ENCODE measurements around the gene DDO. TPM values are rescaled to one million over a fixed set of nuclear protein-coding genes. Genes with fewer than 3 reads are reported as not detected.

The DDO gene, protein sequence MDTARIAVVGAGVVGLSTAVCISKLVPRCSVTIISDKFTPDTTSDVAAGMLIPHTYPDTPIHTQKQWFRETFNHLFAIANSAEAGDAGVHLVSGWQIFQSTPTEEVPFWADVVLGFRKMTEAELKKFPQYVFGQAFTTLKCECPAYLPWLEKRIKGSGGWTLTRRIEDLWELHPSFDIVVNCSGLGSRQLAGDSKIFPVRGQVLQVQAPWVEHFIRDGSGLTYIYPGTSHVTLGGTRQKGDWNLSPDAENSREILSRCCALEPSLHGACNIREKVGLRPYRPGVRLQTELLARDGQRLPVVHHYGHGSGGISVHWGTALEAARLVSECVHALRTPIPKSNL
- 4.8 and 7.3 TPM in 2 replicates for total RNA-seq

DNA sequence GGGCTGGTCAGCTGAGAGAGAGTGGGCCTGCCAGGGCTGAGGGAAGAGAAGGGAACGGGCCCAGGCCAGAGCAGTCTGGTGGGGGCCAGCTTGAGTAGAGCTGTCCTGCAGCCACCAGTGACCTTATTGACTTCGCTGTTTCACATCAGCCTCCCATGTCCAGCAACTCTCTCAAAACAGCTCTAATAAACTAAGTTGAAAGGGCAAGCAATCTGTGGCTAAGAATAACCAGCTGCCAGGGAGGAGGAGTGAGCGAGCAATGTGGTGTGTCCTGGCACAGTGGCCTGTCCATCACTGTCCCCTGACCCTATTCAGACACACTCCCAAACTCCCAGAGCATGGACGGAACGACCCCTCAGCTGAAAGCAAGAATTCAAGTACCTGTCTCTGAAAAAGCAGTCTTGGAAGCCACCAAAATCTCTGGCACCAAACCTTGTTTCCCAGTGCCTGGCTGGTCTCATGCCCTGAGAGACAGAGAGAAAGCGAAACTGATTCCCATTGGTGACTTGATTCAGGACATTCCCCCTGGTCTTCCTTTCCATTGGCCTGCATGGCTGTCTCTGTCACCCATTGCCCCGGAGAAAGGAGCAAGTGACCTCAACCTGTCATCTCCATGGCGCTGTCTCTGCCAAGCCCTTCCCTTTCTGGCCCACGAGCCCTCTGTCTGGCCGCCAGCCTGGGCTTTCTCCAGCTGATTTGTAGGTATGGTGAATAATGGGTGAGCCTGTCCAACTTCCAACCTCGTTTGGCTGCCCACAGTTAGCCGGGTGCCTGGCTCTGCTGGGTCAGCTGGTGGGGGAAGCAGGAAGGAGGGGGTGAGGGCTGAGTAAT, at the start of gene DDO:
Gene DDO, minus strand, starts transcription at position 490 of the 831 bp plus-strand sequence. CDS start 2,113 bp downstream, outside the sequence.
- DNase-seq (ENCODE audit: low read depth) = peak; percentile 74

DNA sequence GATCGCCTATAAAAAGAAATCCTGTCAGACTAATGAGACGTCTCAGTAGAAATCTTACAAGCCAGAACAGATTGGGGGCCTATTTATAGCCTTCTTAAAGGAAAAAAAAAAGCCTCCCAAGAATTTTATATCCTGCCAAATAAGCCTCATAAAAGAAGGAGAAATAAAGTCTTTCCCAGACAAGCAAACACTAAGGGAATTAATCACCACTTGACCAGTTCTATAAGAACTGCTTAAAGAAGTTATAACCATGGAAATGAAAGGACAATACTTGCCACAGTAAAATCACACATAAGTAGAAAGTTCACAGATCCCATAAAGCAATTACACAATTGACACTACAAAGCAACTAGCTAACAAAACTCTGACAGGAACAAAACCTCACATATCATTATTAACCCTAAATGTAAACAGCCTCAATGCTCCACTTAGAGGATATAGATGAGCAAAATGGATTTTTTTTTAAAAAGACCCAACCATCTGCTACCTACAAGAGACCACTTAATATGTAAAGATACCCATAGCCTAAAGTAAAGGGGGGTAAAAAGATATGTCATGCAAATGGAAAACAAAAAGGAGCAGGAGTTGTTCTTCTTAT, 47.6 kb upstream of the DDO start:
- DNase-seq (ENCODE audit: low read depth) = no peak

DNA sequence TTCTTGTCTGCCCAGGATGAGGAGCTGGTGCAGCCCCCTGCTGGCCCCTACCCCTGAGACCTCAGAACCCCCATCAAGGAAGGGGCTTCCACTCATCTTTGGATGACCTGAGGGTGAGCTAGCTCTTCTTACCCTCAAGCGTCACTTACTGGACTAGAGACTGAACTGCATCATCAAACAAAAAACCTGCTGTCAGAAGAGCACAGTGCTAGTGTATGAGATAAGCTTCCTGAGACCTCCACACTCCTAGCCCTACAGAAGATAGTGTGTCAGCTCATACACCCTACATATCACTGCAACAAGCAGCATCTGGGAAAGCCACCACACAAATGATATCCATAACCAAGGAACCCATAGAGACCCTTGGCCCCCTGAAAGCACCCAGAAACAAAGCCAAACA, 46.0 kb upstream of the DDO start:
- DNase-seq (ENCODE audit: low read depth) = no peak

DNA sequence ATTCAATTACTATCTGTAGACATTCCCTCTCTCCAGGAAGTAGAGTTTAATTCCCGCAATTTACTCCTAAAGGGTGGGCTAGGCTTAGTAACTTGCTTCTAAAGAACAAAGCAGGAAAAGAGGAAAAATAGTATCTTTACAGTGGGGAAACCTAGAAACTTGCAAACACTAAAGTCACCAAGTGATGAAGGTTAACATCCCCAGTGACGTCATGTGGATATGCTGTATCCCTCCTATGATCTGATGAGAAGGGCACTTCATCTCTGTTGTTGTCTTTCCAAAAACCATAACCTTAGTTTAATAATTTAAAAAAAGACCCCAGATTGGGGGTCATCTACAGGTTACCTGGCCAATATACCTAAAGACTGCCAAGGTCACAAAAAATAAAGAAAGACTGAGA, 43.8 kb upstream of the DDO start:
- no peak for DNase-seq (ENCODE audit: low read depth)

DNA sequence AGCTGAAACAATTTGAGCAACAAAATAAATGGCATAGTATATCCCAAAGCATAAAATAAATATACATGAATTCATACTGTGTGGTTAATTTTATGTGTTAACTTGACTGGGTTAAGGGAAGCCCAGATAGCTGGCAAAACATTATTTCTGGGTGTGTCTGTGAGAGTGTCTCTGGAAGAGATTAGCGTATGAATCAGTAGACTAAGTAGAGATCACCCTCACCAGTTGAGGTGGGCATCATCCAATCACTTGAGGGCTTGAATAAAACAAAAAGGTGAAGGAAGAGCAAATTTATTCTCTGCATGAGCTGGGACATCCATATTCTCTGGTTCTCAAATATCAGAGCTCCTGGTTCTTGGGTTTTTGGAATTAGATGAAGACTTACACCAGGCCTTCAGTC, 43.1 kb upstream of the DDO start:
- no peak for DNase-seq (ENCODE audit: low read depth)

DNA sequence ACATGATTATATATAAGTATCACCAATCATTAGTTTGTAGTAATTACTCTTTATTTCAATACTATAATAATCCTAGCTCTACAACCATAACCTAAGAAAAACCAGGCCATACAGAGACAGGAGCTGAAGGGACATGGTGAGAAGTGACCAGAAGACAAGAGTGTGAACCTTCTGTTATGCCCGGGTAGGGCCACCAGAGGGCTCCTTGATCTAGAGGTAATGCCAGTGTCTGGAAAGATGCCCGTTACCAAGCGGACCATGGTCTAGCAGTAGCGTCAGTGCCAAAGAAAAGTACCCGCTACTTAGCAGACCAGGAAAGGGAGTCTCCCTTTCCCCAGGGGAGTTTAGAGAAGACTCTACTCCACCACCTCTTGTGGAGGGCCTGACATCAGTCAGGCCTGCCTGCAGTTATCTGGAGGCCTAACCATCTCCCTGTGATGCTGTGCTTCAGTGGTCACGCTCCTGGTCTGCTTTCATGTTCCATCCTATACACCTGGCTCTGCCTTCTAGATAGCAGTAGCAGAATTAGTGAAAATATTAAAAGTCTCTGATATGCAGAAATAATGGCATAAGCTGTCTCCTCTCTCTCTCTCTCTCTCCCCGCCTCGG, 42.3 kb upstream of the DDO start:
- peak; percentile 69 for DNase-seq (ENCODE audit: low read depth)

DNA sequence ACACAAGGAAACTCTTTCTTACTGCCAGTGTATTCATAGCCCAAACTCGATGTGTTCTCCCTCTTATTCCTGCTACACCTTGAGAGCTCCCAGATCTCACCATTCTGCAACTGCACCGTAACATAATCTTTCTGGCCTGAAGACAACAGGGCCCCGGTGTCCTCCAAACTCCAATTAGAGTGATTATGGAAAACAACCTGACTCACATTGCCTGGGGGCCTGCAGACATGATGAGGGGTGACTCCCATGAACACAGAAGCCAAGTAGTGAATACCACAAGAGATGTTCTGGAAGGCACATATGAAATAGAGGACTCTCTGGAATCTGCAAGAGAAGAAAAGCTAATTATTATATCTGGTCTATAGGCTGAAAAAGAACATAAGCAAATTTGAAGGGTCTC, 41.3 kb upstream of the DDO start:
- no peak for DNase-seq (ENCODE audit: low read depth)

DNA sequence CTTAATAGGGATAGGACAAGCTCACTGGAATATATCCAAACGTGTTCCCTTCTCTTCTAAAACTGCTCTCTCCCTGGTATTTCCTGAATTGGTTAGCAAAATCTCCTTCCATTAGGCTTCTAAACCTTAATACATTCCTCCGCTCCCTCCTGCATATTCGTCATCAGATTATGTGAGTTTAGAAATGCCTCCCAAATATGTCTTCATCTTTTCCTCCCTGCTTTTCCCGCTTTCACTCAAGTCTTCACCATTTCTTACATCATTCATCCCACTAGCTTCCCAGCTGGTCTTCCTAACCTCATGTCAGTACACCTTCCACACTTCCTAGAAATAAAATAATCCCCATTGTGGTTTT, 34.1 kb upstream of the DDO start:
- no peak for DNase-seq (ENCODE audit: low read depth)

DNA sequence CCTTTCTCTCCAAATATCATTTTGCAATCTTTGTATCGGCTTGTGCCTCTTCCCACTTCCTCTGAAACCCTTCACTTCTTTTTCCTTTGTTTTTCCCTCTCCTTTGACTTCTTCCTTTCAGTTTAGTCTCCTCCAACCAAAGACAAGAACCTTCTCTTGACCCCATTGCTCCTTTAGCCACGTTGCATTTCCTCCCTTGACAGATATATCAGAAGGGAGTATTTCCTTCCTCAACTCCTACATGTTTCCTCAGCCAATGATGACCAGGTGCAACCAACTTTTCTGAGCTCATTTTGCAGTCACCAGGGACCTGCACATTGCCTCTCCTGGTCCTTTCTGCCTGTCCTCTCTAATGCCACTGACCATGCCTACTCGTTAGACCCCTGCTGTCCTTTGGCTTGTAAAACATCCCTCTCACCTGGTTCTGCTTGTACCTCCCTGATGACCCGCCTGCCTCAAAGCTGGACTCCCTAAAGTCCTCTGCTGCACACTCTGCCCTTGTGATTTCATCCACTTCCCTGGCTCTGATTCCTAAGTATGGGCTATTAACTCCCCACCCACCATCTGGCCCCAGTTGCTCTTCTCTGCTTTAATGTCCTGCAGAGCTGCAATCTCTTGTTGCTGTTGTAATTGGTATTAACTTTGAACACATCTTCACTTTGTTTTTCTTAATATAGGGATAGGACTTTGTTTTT, 33.6 kb upstream of the DDO start:
- DNase-seq (ENCODE audit: low read depth) = no peak

DNA sequence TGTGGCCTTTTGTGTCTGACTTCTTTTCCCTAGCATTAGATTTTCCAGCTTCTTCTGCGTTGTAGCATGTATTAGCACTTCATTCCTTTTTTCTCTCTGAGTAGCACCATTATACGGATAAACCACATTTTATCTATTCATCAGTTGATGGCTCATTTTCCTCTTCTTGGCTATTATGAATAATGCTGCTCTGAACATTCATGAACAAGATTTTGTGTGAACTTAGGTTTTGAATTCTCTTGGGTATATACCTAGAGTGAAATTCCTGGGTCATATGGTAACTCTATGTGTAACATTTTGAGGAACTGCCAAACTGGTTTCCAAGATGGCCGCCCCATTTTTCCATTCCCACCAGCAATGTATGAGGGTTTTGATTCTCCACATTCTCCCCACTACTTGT, 32.4 kb upstream of the DDO start:
- no peak for DNase-seq (ENCODE audit: low read depth)

DNA sequence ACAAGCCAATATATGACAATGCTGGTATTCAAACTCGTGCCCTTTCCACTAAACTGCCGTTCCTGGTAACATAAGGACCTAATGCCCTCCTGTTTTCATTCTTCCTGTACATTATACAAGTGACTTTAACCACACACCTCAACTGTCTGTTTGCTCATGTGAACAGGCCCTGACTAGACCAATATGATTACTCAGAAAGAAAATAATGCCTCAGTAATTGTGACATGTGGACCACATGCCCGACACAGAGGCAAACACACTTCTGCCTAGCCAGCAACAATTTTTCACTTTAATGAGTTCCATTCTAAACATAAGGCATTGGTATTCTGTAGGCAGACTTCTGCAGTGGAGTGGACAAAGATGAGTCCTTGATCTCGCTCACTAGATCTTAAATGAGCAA, 31.0 kb upstream of the DDO start:
- DNase-seq (ENCODE audit: low read depth) = no peak

DNA sequence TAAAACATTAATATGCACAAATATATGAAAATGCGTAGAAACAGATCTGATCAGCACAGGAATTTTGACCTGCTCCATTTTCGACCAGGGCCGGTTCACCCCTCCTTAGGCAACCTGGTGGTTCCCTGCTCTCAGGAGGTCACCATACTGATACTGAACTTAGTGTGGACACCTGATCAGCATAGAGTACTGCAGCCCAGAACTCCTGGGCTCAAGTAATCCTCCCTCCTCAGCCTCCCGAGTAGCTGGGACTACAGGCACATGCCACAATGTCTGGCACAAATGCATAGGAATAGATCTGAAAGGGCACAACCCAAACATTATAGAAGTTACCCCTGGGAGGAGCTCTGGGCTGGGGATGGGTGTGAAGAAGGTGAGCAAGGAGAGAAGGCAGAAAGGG, 24.7 kb upstream of the DDO start:
- no peak for DNase-seq (ENCODE audit: low read depth)

DNA sequence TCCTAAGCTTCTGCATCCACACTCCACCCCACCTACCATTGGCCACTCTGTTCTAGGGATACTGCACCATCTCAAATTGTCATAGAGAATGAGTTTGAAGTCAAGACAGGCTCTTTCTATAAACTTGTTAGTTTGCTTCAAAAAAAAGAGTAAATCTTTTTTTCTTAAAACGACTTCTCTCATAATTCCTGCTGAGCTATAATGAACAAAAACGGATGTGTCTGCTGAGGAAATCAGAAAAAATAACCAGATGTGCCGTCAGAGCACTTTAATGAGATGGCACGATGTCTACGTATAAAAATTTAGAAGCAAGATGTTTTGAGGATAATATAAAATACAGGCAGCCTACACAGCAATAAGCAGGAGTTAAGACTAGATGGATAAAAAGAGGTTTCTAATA, 24.0 kb upstream of the DDO start:
- DNase-seq (ENCODE audit: low read depth) = no peak

DNA sequence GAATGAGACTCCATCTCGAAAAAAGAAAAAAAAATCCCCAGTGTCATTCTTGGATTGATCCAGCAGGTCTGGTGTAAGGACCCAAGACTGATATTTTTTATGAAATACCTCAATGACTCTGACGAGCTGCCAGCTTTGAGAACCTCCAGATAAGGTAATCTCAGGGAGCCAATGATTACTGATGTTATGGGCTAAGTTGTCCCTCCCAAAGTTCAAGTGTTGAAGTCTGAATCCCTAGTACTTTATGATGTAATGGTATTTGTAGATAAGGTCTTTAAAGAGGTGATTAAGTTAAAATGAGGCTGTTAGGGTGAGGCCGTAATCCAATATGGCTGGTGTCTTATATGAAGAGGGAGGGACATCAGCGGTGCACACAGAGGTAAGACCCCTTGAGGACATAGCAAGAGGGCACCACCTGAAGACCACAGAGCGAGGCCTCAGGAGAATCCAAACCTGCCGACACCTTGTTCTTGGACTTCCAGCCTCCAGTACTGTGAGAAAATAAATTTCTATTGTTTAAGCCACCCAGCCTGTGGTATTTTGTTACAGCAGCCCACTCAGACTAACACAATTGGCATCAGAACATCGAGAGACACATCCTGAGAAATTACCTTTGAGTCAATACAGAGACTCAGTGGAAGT, 19.7 kb upstream of the DDO start:
- DNase-seq (ENCODE audit: low read depth) = no peak

DNA sequence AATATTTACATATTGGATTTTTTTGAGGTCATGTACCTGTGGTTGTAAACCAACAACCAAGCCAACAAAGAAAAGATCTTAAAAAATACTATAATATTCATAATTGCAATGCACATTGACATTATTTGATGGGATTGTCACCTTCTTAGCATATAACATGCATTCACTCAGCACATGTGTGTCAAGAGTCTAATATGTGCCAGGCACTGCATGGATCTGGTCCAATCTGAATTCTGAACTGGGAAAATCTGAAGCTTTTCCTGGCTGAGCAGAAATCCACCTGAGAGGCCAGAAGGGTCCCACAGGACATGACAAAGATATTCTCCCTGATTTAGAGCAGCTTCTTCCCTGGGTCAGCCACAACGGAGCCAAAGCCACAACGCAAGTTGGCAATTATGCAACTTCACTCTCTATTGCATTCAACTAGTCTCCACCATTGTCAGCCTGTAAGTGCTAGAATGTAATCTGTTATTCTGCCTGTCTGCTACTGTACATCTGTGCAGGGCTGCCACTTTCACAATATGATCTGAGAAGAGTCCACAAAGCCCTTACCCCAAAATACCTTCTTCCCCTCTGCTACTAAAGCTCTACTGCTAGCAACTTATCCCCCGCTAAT, 17.0 kb upstream of the DDO start:
- no peak for DNase-seq (ENCODE audit: low read depth)

DNA sequence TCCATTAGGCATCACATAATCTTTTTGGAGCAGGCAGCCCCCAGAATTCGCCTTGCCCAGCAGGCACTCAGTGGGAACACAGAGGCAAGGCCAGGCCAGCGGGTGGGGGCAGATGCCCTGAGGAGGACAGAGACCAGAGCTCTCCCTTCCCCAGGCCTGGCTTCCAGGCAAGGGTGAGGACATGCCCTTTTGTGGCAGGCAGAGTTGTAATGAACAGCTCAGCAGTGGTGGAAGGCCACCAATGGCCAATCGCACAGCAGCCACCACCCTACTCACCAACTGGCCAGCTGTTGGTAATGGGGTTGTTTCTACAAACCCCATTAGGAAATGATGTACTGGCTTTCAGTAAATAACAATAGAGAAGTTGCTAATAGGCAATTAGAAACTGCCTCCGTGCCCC, 15.4 kb upstream of the DDO start:
- no peak for DNase-seq (ENCODE audit: low read depth)

DNA sequence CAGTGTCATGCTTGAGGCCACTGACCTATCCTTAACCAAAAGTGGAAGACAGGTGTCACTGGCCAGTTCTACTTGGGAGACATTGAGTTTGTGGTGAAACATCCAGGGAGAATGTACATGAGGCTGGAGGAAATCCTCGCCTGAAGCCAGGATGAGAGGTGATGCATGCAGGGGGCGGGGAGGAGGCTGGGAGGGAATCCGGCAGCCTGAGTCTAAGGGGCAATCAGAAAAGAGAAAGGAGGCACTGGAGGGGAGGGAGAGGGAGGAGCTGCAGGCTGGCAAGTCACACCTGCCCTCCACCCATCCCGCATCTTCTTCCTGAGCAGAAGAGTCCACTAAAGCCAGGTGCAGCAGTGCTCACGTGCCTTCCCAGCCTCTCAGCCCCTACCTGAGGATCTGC, 14.9 kb upstream of the DDO start:
- DNase-seq (ENCODE audit: low read depth) = no peak

DNA sequence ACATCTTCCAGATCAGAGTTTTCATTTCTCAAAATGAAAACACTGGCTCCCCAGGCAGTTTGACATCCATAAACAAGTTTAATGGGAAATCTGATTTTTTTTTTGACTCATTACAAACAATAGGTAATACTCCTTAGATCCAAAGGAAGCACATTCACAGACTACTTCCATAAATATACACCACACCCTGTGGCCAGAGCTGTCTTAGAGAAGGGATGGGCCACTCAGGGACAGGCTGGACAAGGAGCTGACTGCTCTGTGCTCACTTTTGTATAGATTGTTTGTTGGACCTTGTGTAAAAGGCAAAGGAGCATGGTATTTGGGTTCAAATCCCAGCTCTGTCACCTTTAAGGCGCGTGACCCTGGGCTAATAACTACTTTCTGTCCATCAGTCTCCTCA, 12.8 kb upstream of the DDO start:
- no peak for DNase-seq (ENCODE audit: low read depth)

DNA sequence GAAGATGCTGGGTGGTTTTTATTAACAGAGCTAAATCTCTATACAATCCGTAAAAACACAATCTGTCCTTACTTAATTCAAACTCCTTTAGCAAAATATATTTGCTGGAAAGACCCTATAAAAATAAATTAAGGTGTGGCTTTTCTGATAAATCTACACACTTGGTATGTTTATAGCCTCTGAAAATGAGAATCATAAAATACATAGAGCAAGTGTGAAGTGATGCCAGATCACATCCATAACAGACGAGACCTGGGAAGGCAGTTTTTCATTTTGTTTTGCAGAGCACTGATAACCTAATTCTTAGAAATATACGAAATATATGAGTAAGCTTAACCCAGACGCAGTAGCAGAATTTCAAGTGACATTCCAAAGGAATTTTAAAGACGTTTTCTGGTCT, 10.4 kb upstream of the DDO start:
- DNase-seq (ENCODE audit: low read depth) = no peak

DNA sequence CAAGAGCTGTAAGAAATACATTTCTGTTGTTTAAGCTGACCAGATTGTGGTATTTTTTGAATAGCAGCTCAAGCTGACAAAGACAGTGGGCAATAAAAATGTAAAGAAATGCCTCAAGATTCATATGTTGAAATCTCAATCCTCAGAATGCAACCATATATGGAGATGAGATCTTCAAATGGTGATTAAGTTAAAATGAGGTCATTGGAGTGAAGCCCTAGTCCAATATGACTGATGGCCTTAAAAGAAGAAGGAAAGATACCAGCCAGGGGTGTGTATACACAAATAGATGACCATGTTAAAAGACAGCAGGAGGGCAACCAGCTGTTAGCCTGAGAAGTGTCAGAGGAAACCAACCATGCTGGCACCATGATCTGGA, 7.1 kb upstream of the DDO start:
- DNase-seq (ENCODE audit: low read depth) = no peak
